HT-29 (cell line): Measurements from ENCODE around the gene SH3BP4. TPM values are rescaled to one million over a fixed set of nuclear protein-coding genes. Genes with fewer than 3 reads are reported as not detected.

ENCODE experiments used
- DNase-seq: peaks from one replicate; pipeline ENCODE4 v3.0.0-alpha.2; 2015; ENCODE audit warnings: low spot score
- total RNA-seq: library from RNA; depleted of rRNA; stranded (reverse); fragments of >200 nt; shearing (Covaris generic); gene quantifications from 2 replicates; pipeline ENCODE4 v1.2.3, GENCODE V29; 2014

Gene SH3BP4
- total RNA-seq, 1 experiment from 2014 or later = 44.5 TPM

DNA sequence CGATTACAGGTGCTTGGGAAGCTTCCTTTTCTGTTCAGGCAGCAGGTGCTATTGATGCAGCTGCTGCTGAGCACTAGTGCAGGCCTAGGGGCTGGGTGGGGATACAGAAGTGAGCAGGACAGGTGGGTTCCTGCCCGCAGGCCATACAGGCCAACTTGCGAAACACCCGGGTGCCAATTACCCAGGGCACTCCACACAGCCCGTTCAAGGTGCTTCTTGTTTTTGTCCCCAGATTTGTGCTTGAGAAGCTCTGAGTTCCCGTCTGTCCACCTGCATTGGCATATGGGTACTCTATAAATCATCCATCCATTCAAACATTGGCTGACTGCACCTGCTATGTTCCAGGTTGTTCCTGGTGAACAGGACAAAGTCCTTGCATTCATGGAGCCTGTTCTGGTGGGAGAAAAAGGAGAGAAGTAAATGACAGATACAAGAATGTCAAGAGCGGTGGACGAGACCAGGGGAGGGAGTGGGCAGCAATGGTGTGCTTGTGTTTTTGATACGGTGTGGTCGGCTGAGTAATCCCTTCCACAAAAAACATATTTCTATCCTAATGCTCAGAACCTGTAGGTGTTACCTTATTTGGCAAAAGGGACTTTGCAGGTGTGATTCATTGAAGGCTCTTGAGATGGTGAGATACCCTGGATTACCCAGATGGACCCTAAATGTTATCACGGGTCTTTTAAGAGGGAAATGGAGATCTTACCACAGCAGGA is 31.4 kb downstream of the SH3BP4 start:
- peak; percentile 60 for DNase-seq

DNA sequence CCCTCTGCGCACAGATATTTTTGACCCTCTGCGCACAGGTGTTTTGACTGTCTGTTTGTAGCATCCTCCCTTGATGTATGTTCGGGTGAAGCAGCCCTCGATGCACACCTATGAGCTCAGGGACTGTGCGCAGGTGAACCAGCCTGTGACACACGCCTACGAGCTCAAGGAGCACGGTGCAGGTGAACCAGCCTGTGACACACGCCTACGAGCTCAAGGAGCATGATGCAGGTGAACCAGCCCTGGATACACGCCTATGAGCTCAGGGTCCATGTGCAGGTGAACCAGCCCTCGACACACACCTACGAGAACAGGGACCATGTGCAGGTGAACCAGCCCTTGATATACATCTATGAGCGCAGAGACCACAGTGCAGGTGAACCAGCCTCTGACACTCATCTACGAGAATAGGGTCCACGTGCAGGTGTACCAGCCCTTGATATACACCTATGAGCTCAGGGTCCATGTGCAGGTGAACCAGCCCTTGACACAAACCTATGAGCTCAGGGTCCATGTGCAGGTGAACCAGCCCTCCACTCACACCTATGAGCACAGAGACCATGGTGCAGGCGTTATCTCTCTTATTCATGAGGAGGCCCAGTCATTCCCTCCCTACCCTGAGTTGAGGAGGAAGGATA is 33.9 kb downstream of the SH3BP4 start:
- DNase-seq = no peak

- no peak for DNase-seq
These were observed 34.6 kb downstream of the SH3BP4 start for GRCh38 chr2:234986390-234986789.

DNA sequence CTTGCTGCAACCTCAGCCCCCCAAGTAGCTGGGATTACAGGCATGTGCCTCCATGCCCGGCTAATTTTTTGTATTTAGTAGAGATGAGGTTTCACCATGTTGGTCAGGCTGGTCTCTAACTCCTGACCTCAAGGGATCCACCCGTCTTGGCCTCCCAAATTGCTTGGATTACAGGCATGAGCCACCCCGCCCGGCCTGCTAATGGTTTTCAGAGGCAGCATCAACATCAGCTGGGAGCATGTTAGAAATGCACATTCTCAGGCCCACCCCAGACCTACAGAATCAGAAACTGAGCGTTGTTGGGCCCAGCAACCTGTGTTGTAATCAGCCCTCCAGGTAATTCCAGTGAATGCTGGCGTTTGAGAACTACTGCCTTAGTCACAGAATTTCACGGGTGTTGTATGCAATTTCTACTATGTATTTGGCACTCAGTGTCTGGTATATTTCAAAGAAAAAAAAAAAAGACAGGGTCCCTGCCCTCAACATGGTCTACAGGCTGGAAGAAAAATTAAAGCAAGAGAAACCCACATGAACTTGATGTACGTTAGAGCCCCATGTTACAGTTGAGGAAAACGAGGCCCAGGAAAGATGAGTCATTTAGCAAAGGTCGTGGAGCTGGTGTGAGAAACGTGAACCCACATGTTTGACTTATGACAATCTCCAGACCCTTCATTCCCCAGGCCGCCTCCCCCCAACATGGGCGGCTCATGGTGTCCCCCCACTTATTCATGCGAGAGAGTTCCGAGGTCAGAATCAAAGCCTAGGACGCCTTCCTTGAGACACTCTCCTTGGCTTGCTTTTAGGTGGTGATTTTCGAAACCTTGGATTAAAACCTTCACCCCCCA is 35.3 kb downstream of the SH3BP4 start:
- no peak for DNase-seq

- no peak for DNase-seq
These were observed 35.9 kb downstream of the SH3BP4 start for GRCh38 chr2:234987754-234988153.

- no peak for DNase-seq
These were observed 36.7 kb downstream of the SH3BP4 start for GRCh38 chr2:234988491-234988890.

GRCh38 chr2:234989183-234989701 is 37.4 kb downstream of the SH3BP4 start:
- DNase-seq = peak; percentile 84

DNA sequence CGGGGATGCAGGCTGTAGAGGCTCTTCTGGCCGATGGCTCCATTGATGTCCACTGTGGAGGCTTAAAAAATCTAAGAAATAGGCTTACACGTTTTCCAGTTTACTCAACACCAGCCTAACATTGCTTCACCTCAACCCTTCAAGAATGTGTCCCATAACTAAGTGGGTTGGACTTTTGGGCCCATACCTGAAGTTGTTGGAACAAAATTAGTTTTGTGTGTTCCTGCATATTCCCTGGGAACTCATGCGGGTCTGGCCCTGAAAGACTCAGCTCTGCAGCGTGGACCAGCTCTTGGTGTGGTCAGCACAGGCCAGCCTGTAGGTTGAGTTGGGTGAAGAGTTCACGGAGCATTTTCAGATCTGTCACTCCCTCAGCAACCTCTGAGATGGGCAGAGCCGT is 38.5 kb downstream of the SH3BP4 start:
- DNase-seq = no peak

DNA sequence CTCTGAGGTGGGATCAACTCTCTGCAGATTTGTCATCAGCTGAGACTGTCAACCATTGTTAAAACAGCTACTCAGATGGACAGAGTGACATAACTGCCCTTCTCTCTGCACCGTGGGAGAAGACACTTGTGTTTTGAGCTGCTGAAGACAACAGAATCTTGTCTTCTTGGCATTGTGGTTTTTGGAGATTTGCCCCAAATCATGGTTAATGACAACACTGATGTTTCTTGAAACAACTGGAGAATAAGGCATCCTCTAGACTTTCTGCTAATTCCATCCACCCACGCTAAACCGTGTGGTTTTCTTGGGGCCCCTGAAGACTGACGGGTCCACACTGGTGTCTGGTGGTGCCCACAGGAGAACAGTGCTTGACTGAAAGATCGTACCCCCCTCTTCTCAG is 39.5 kb downstream of the SH3BP4 start:
- DNase-seq = no peak

- no peak for DNase-seq
These were observed 40.0 kb downstream of the SH3BP4 start for GRCh38 chr2:234991793-234992192.

- DNase-seq = no peak
These were observed 40.4 kb downstream of the SH3BP4 start for GRCh38 chr2:234992196-234992595.

GRCh38 chr2:234992624-234993349 is 41.0 kb downstream of the SH3BP4 start:
- DNase-seq = no peak

GRCh38 chr2:234993541-234993981 is 41.7 kb downstream of the SH3BP4 start:
- no peak for DNase-seq

DNA sequence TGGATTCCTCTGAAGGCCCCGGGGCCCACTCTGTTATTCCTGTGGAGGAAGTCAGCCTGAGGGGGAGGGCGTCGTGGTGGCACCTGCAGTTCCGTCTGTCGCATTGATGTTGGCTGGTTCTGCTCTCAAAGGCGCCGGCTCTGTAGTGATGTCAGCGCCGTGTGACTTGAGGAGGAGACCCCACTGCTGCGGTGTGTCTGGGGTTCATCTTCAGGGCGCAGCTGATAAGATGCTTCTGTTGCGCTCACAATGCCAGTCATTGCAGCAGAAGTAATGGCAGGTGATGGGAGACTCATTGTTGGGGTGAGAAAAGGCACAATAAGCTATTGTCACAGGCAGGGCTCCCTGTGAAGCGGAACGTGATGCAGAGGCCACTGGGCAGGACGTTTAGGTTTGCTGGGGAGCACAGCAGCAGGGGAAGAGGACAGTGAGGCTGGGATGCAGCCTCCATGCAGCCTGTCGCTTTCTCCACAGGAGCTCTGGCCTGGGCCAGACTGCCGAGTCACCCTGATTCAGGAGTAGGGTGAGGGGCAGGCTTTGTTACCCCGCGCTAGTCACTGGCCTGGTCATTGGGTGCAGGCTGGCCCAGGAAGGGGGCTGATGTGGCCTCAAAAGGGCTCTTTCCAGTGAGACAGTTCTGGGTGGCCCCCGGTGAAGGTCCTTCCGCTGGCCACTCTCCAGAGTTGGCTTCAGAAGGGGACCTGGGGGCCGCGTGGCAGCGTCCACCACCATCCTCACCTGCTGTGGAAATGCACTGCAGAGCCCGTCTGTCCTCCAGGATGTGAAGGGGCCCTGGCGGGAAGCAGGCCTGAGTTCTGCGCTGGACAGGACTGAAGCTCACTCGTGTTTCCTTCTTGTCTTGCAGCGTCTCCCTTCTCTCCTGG is 42.9 kb downstream of the SH3BP4 start:
- no peak for DNase-seq

GRCh38 chr2:234995332-234996068 is 43.7 kb downstream of the SH3BP4 start:
- DNase-seq = no peak

GRCh38 chr2:234996069-234996940 is 44.5 kb downstream of the SH3BP4 start:
- no peak for DNase-seq

DNA sequence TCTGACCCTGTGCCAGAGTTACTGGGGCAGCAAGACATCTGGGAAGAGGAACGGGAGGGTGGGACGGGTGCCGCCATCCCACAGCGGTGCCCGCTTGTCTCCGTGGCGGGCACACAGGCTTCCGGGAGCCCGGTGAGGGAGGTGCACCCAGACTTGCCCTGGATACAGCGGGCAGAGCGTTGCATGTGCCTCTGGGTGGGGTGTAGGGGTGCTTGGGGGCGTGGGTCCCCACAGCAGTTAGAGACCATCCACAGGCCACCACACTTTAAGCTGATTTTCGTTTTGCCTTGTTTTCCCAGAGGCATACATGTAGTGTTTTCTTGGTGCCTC is 45.1 kb downstream of the SH3BP4 start:
- DNase-seq = no peak

GRCh38 chr2:234997389-234997788 is 45.6 kb downstream of the SH3BP4 start:
- no peak for DNase-seq
